ENCODE data around the gene ALDH4A1.
A peak's percentile ranks its signal among the peaks of the same experiment; 100 is the strongest.
"Not testable (repeated sequence)": the region's sequence is repeated elsewhere in the genome, so short reads cannot be mapped to it uniquely, and the experiment has no call there.

Gene ALDH4A1

GRCh38 chr1:18895317-18895716, 7.0 kb downstream of the ALDH4A1 start:
- TF ChIP-seq CTCF (conservative IDR thresholded peaks at IDR 0.05; ENCODE audit: low read depth, low read length), result no peak
- DNase-seq (ENCODE audit: low read depth), result no peak
- H3K4me3 ChIP-seq (ENCODE audit: low read depth, low read length), result no peak overlapping the region

- no peak overlapping the region for H3K4me3 ChIP-seq (ENCODE audit: low read depth, low read length)
- TF ChIP-seq CTCF (conservative IDR thresholded peaks at IDR 0.05; ENCODE audit: low read depth, low read length), result no peak
- DNase-seq (ENCODE audit: low read depth), result no peak
Observed at GRCh38 chr1:18893120-18893519, 9.2 kb downstream of the ALDH4A1 start.

- not testable (repeated sequence) for DNase-seq (ENCODE audit: low read depth); H3K4me3 ChIP-seq (ENCODE audit: low read depth, low read length)
Observed at GRCh38 chr1:18891858-18892257, 10.5 kb downstream of the ALDH4A1 start.

- no peak for DNase-seq (ENCODE audit: low read depth)
- H3K4me3 ChIP-seq (ENCODE audit: low read depth, low read length), result no peak overlapping the region
- TF ChIP-seq CTCF (conservative IDR thresholded peaks at IDR 0.05; ENCODE audit: low read depth, low read length), result no peak
Observed at GRCh38 chr1:18891426-18891780, 11.0 kb downstream of the ALDH4A1 start.

GRCh38 chr1:18890706-18891425, 11.5 kb downstream of the ALDH4A1 start:
- no peak for TF ChIP-seq CTCF (conservative IDR thresholded peaks at IDR 0.05; ENCODE audit: low read depth, low read length)
- DNase-seq (ENCODE audit: low read depth), result peak; percentile 49
- H3K4me3 ChIP-seq (ENCODE audit: low read depth, low read length), result no peak overlapping the region

- no peak overlapping the region for H3K4me3 ChIP-seq (ENCODE audit: low read depth, low read length)
- DNase-seq (ENCODE audit: low read depth), result no peak
- TF ChIP-seq CTCF (conservative IDR thresholded peaks at IDR 0.05; ENCODE audit: low read depth, low read length), result no peak
Observed at GRCh38 chr1:18886003-18886335, 16.4 kb downstream of the ALDH4A1 start.

GRCh38 chr1:18885311-18886002, 16.9 kb downstream of the ALDH4A1 start:
- no peak overlapping the region for H3K4me3 ChIP-seq (ENCODE audit: low read depth, low read length)
- no peak for DNase-seq (ENCODE audit: low read depth)
- no peak for TF ChIP-seq CTCF (conservative IDR thresholded peaks at IDR 0.05; ENCODE audit: low read depth, low read length)
